H9 (cell line): ENCODE data around the gene SPOCK3. TPM values are rescaled to one million over a fixed set of nuclear protein-coding genes. Genes with fewer than 3 reads are reported as not detected.
A peak's percentile ranks its signal among the peaks of the same experiment; 100 is the strongest.
"Not testable (repeated sequence)": the region's sequence is repeated elsewhere in the genome, so short reads cannot be mapped to it uniquely, and the experiment has no call there.

Experiments used
- DNase-seq: peaks from one replicate; pipeline ENCODE4 v3.0.0-alpha.2; 2017
- H2AFZ ChIP-seq: one replicate; pipeline ENCODE4 v1.6.1; 2013; ENCODE audit warnings: mild to moderate bottlenecking, low read length, control low read depth, moderate library complexity
- H2AK5ac ChIP-seq: 2 replicates; pipeline ENCODE4 v1.6.1; 2013; ENCODE audit warnings: low read length, control low read depth, mixed read lengths; ENCODE audit not compliant: insufficient read length
- H2BK120ac ChIP-seq: one replicate; pipeline ENCODE4 v1.6.1; 2013; ENCODE audit warnings: low read depth, mild to moderate bottlenecking, low read length, control low read depth, inconsistent platforms; ENCODE audit not compliant: poor library complexity, severe bottlenecking
- H2BK12ac ChIP-seq: 2 replicates; pipeline ENCODE4 v1.6.1; 2013; ENCODE audit warnings: low read length, control low read depth, mixed read lengths, low read depth; ENCODE audit not compliant: insufficient read length
- H2BK15ac ChIP-seq: 2 replicates; pipeline ENCODE4 v1.6.1; 2013; ENCODE audit warnings: low read depth, low read length, control low read depth
- H2BK20ac ChIP-seq: one replicate; pipeline ENCODE4 v1.6.1; 2013; ENCODE audit warnings: low read depth, mild to moderate bottlenecking, low read length, control low read depth, inconsistent platforms; ENCODE audit not compliant: poor library complexity, severe bottlenecking
- H2BK5ac ChIP-seq: 2 replicates; pipeline ENCODE4 v1.6.1; 2013; ENCODE audit warnings: low read length, control low read depth, mixed read lengths; ENCODE audit not compliant: insufficient read length
- H3K14ac ChIP-seq: 2 replicates; pipeline ENCODE4 v1.6.1; 2013; ENCODE audit warnings: low read length, control low read depth; ENCODE audit not compliant: insufficient read depth
- H3K18ac ChIP-seq: 2 replicates; pipeline ENCODE4 v1.6.1; 2013; ENCODE audit warnings: low read depth, mild to moderate bottlenecking, mixed read lengths, low read length, control low read depth; ENCODE audit not compliant: insufficient read length
- H3K23ac ChIP-seq: 2 replicates; pipeline ENCODE4 v1.6.1; 2013; ENCODE audit warnings: low read length, control low read depth, mixed read lengths, low read depth; ENCODE audit not compliant: insufficient read length
- H3K23me2 ChIP-seq: 2 replicates; pipeline ENCODE4 v1.6.1; 2013; ENCODE audit warnings: low read depth, mild to moderate bottlenecking, mixed read lengths, low read length, control low read depth; ENCODE audit not compliant: insufficient read length, poor library complexity, severe bottlenecking
- H3K27ac ChIP-seq: 2 replicates; pipeline ENCODE4 v1.5.1; 2013; ENCODE audit warnings: low read length, control low read depth, mixed read lengths, low read depth; ENCODE audit not compliant: insufficient read length
- H3K27me3 ChIP-seq: 2 replicates; pipeline ENCODE4 v1.6.1; 2013; ENCODE audit warnings: low read length, control low read depth, inconsistent platforms; ENCODE audit not compliant: insufficient read depth
- H3K4ac ChIP-seq: 2 replicates; pipeline ENCODE4 v1.6.1; 2013; ENCODE audit warnings: low read depth, mild to moderate bottlenecking, control low read depth, inconsistent platforms, low read length, moderate library complexity
- H3K4me1 ChIP-seq: 2 replicates; pipeline ENCODE4 v1.6.1; 2013; ENCODE audit warnings: low read length, control low read depth, inconsistent platforms; ENCODE audit not compliant: insufficient read depth
- H3K4me2 ChIP-seq: 2 replicates; pipeline ENCODE4 v1.6.1; 2013; ENCODE audit warnings: low read length, control low read depth, mixed read lengths; ENCODE audit not compliant: insufficient read length, insufficient read depth
- H3K56ac ChIP-seq: 2 replicates; pipeline ENCODE4 v1.6.1; 2013; ENCODE audit warnings: low read depth, mild to moderate bottlenecking, mixed read lengths, low read length, control low read depth; ENCODE audit not compliant: insufficient read length
- H3K79me1 ChIP-seq: 2 replicates; pipeline ENCODE4 v1.6.1; 2013; ENCODE audit warnings: low read depth, mild to moderate bottlenecking, moderate library complexity, low read length, control low read depth, inconsistent platforms; ENCODE audit not compliant: insufficient read depth, poor library complexity, severe bottlenecking
- H3K79me2 ChIP-seq: 2 replicates; pipeline ENCODE4 v1.6.1; 2013; ENCODE audit warnings: low read length, control low read depth, inconsistent platforms; ENCODE audit not compliant: insufficient read depth
- H3K9ac ChIP-seq: 2 replicates; pipeline ENCODE4 v1.6.1; 2013; ENCODE audit warnings: low read length, control low read depth, mixed read lengths; ENCODE audit not compliant: insufficient read length; ENCODE audit errors: extremely low read depth
- H3K9me3 ChIP-seq: one replicate; pipeline ENCODE4 v1.6.1; 2013; ENCODE audit warnings: low read depth, low read length, inconsistent platforms; ENCODE audit not compliant: control insufficient read depth
- H3T11ph ChIP-seq: one replicate; pipeline ENCODE4 v1.6.1; 2013; ENCODE audit warnings: mild to moderate bottlenecking, low read length, control low read depth, inconsistent platforms
- H4K20me1 ChIP-seq: one replicate; pipeline ENCODE4 v1.6.1; 2013; ENCODE audit not compliant: control insufficient read depth, insufficient read length, insufficient read depth
- H4K5ac ChIP-seq: 2 replicates; pipeline ENCODE4 v1.6.1; 2013; ENCODE audit warnings: low read depth, mild to moderate bottlenecking, mixed read lengths, low read length, control low read depth; ENCODE audit not compliant: insufficient read length
- H4K8ac ChIP-seq: replicated peaks from 2 replicates; pipeline ENCODE4 v1.6.1; 2013; ENCODE audit warnings: low read length, control low read depth, mixed read lengths, low read depth; ENCODE audit not compliant: insufficient read length
- H4K91ac ChIP-seq: 2 replicates; pipeline ENCODE4 v1.6.1; 2013; ENCODE audit warnings: low read depth, mild to moderate bottlenecking, moderate library complexity, mixed read lengths, low read length, control low read depth; ENCODE audit not compliant: insufficient read length
- H3K27ac Mint-ChIP-seq, 3 experiments: 2 replicates in 2 of 3; 3 replicates in 1 of 3; pipeline ENCODE4 v1.8.0; 2020 to 2021; ENCODE audit warnings: mixed read lengths in 3 of 3, mild to moderate bottlenecking in 1 of 3, moderate library complexity in 1 of 3
- H3K27me3 Mint-ChIP-seq: 2 replicates; pipeline ENCODE4 v1.8.0; 2021; ENCODE audit warnings: low read depth, mild to moderate bottlenecking, moderate library complexity, mixed read lengths
- H3K36me3 Mint-ChIP-seq, 3 experiments: 2 replicates in 2 of 3; 3 replicates in 1 of 3; pipeline ENCODE4 v1.8.0; 2020 to 2021; ENCODE audit warnings: low read depth in 3 of 3, mixed read lengths in 3 of 3; ENCODE audit not compliant: insufficient read depth in 1 of 3
- H3K4me1 Mint-ChIP-seq, 2 experiments: 2 replicates each; pipeline ENCODE4 v1.8.0; 2020; ENCODE audit warnings: mixed read lengths in 2 of 2
- H3K4me3 Mint-ChIP-seq, 2 experiments: 2 replicates in 1 of 2; 3 replicates in 1 of 2; pipeline ENCODE4 v1.8.0; 2020 to 2021; ENCODE audit warnings: mild to moderate bottlenecking in 2 of 2, mixed read lengths in 2 of 2, moderate library complexity in 1 of 2
- H3K9me3 Mint-ChIP-seq, 2 experiments: 2 replicates in 1 of 2; 3 replicates in 1 of 2; pipeline ENCODE4 v1.8.0; 2020; ENCODE audit warnings: mild to moderate bottlenecking in 2 of 2, mixed read lengths in 2 of 2, moderate library complexity in 1 of 2
- CTCF ChIP-seq: fragments of 200-600 bp; sonication (generic); conservative IDR thresholded peaks from 3 replicates; pipeline ENCODE4 v1.8.0; 2021; ENCODE audit warnings: antibody characterized with exemption, mild to moderate bottlenecking
- WGBS: extraction: QIAGEN DNeasy Blood & Tissue Kit; methylation state at CpG from one replicate; pipeline ENCODE4 v1.1.7; 2013; ENCODE audit warnings: missing lambda C conversion rate, low lambda C conversion rate, mixed read lengths; ENCODE audit not compliant: insufficient read length; ENCODE audit errors: extremely low coverage; 5-methylcytosine and 5-hydroxymethylcytosine counted together
- total RNA-seq: library from RNA; stranded (reverse); gene quantifications from 2 replicates; pipeline ENCODE4 v1.2.1, GENCODE V29; 2021

Gene SPOCK3
- total RNA-seq, 1 experiment from 2014 or later: 0.28 TPM

GRCh38 chr4:167282171-167282864, 48.0 kb upstream of the SPOCK3 start:
- Mint-ChIP-seq H3K9me3 (peaks cover 24 to 27% of the 10 kb centered on the region in 2 experiments), H3K27me3 (no peaks in the 10 kb centered on the region), H3K4me1 (peaks cover 4 to 5% of the 10 kb centered on the region in 2 experiments; a peak in 2 of 4 replicates), H3K27ac (peak overlapping the region in 1 of 3 experiments; percentile 88; a peak in 2 of 7 replicates), H3K4me3 (peak overlapping the region in 1 of 2 experiments; percentile 72; a peak in 1 of 5 replicates), H3K36me3 (peaks cover 4 to 14% (median 7%) of the 10 kb centered on the region in 3 experiments; a peak in 4 of 7 replicates)
- Histone ChIP-seq H2BK5ac (no peak overlapping the region), H3K14ac (no peak overlapping the region), H2BK15ac (no peak overlapping the region), H3K27me3 (no peaks in the 10 kb centered on the region), H4K8ac (no peak overlapping the region), H4K5ac (no peak overlapping the region), H3K56ac (no peak overlapping the region), H3K79me2 (no peaks in the 10 kb centered on the region), H3K23me2 (no peaks in the 10 kb centered on the region), H4K20me1 (no peaks in the 10 kb centered on the region), H3K4me1 (no peaks in the 10 kb centered on the region), H2AFZ (no peak overlapping the region), H3K9me3 (no peaks in the 10 kb centered on the region), H2BK12ac (no peak overlapping the region), H4K91ac (no peak overlapping the region), H3T11ph (no peak overlapping the region), H3K27ac (no peak overlapping the region), H3K79me1 (no peaks in the 10 kb centered on the region), H3K18ac (no peak overlapping the region), H3K4ac (no peak overlapping the region), H3K4me2 (no peak overlapping the region), H3K9ac (no peak overlapping the region), H2BK120ac (no peak overlapping the region), H2AK5ac (no peak overlapping the region), H3K23ac (no peak overlapping the region), H2BK20ac (no peak overlapping the region)
- no peak for DNase-seq
- no peak for TF ChIP-seq CTCF
- WGBS: no CpG with 5 or more reads among the region's 1 CpG

- not testable (repeated sequence) for H3K18ac ChIP-seq, H4K5ac ChIP-seq, H3K4me1 ChIP-seq, H3K23ac ChIP-seq, H3K27me3 Mint-ChIP-seq, H3K27ac ChIP-seq, H4K20me1 ChIP-seq, H3K9me3 ChIP-seq, H3K4ac ChIP-seq, H3T11ph ChIP-seq, H3K79me1 ChIP-seq, H3K56ac ChIP-seq, H3K4me1 Mint-ChIP-seq, H3K79me2 ChIP-seq, H4K8ac ChIP-seq, H2BK12ac ChIP-seq, H3K14ac ChIP-seq, H2BK5ac ChIP-seq, H3K23me2 ChIP-seq, H2BK120ac ChIP-seq, H2BK15ac ChIP-seq, H2AK5ac ChIP-seq, H3K27me3 ChIP-seq, H2AFZ ChIP-seq, H4K91ac ChIP-seq
- peak overlapping the region; percentile 37 for H3K4me2 ChIP-seq
- Mint-ChIP-seq H3K36me3 (peaks cover 4 to 10% (median 7%) of the 10 kb centered on the region in 3 experiments; a peak in 3 of 7 replicates), H3K27ac (peak overlapping the region in 2 of 3 experiments; percentile 88 to 95; a peak in 3 of 7 replicates), H3K9me3 (peaks cover 21 to 24% of the 10 kb centered on the region in 2 experiments; a peak in 4 of 5 replicates), H3K4me3 (peak overlapping the region in 1 of 2 experiments; percentile 72; a peak in 3 of 5 replicates)
- H2BK20ac ChIP-seq: peak overlapping the region; percentile 75
- peak overlapping the region; percentile 31 for H3K9ac ChIP-seq
- no CpG with 5 or more reads among the region's 13 CpGs for WGBS
- DNase-seq: peak; percentile 46
Measured at GRCh38 chr4:167281545-167281944, 47.3 kb upstream of the SPOCK3 start.
